Endometrial microvascular endothelial cells (primary cell): ENCODE measurements around the gene C6orf62. TPM values are rescaled to one million over a fixed set of nuclear protein-coding genes. Genes with fewer than 3 reads are reported as not detected.

ENCODE experiments used
- in situ Hi-C: cut with HindIII; loops from 2 replicates; pipeline ENCODE4 v1.10.0; 2017; ENCODE audit warnings: low sequenced_read_pairs, low pct_unique_long_range_greater_than_20kb; ENCODE audit errors: inconsistent ontology term
- total RNA-seq: library from RNA; depleted of rRNA; stranded (reverse); fragments of >200 nt; gene quantifications from one replicate; pipeline ENCODE4 v1.2.3, GENCODE V29; 2015; ENCODE audit errors: inconsistent ontology term

The C6orf62 gene
- total RNA-seq, 1 donor from 2014 or later: 165 TPM

DNA sequence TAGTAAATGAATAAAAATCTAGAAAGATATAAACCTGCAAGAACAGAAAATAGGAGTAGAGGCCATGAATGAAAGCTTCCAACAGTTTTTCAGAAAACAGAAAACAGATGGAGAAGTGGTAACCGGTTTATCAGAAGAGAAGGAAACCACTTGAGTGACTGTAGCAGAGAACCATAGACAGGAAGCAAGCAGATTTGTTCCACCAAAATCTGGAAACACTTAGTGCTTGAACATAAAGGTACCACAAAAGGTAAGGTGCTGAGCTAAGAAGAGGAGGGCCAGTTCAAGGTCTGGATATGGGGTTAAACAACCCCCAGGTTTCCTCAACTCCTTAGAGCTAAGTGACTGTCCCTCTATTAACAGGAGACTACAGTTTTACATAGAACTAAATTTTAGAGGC lies 63.7 kb downstream of the C6orf62 start:
- in situ Hi-C loops: no loop called here

Other genes starting within 250 kb of the C6orf62 start
- not detected for gene GPLD1, start 229.6 kb downstream of the C6orf62 start, total RNA-seq
- 0.84 TPM for gene ALDH5A1, start 224.2 kb downstream of the C6orf62 start, total RNA-seq
- not detected for gene KIAA0319, start 73.0 kb downstream of the C6orf62 start, total RNA-seq
- gene TDP2, start 52.3 kb downstream of the C6orf62 start, total RNA-seq: 27.6 TPM
- 3.6 TPM for gene ACOT13, start 52.1 kb downstream of the C6orf62 start, total RNA-seq
- 32.7 TPM for gene GMNN, start 55.8 kb upstream of the C6orf62 start, total RNA-seq
- gene ARMH2, start 79.8 kb upstream of the C6orf62 start, total RNA-seq: not detected
- not detected for gene RIPOR2, start 216.8 kb upstream of the C6orf62 start, total RNA-seq